CD4-positive, CD25-positive, alpha-beta regulatory T cell (primary cell): Measurements from ENCODE around the gene GMPR2. TPM values are rescaled to one million over a fixed set of nuclear protein-coding genes. Genes with fewer than 3 reads are reported as not detected.
A peak's percentile ranks its signal among the peaks of the same experiment; 100 is the strongest.

Experiments
- ATAC-seq, 2 donors: fragments of 150-1000 bp; cut with Tn5 transposase; one replicate each; pipeline ENCODE4 v1.10.0; 2021; ENCODE audit warnings: low read depth in 2 of 2, moderate number of reproducible peaks in 2 of 2, moderate library complexity in 1 of 2
- DNase-seq, 3 donors: peaks; one replicate each; pipeline versions ENCODE4 v3.0.0 to v3.0.0-alpha.2; 2012 to 2022; ENCODE audit warnings: mixed read lengths in 1 of 3
- H3K27ac ChIP-seq: one replicate; pipeline ENCODE4 v1.7.0; 2013; ENCODE audit warnings: mild to moderate bottlenecking, low read length; ENCODE audit not compliant: insufficient read depth, poor library complexity, severe bottlenecking
- H3K27me3 ChIP-seq: one replicate; pipeline ENCODE4 v1.7.0; 2013; ENCODE audit warnings: low read length; ENCODE audit not compliant: control insufficient read depth, insufficient read depth
- H3K36me3 ChIP-seq: one replicate; pipeline ENCODE4 v1.7.0; 2013; ENCODE audit warnings: mild to moderate bottlenecking, low read length, moderate library complexity; ENCODE audit not compliant: control insufficient read depth, insufficient read depth
- H3K4me1 ChIP-seq: 2 replicates; pipeline ENCODE4 v1.7.0; 2013; ENCODE audit warnings: mild to moderate bottlenecking, low read length; ENCODE audit not compliant: insufficient read depth, control insufficient read depth, poor library complexity, severe bottlenecking
- H3K4me3 ChIP-seq: one replicate; pipeline ENCODE4 v1.7.0; 2013; ENCODE audit warnings: low read depth, mild to moderate bottlenecking, low read length, moderate library complexity
- H3K9me3 ChIP-seq, 2 experiments: 1 replicate in 1 of 2; 2 replicates in 1 of 2; pipeline ENCODE4 v1.7.0; 2013; ENCODE audit warnings: low read length in 2 of 2, mild to moderate bottlenecking in 1 of 2, moderate library complexity in 1 of 2; ENCODE audit not compliant: control insufficient read depth in 2 of 2
- H3K27ac Mint-ChIP-seq, 3 donors: one replicate each; pipeline ENCODE4 v1.8.0; 2020 to 2022; ENCODE audit warnings: mild to moderate bottlenecking in 3 of 3, mixed read lengths in 3 of 3, moderate library complexity in 2 of 3
- H3K27me3 Mint-ChIP-seq: one replicate; pipeline ENCODE4 v1.8.0; 2022; ENCODE audit warnings: mild to moderate bottlenecking, mixed read lengths
- H3K36me3 Mint-ChIP-seq: one replicate; pipeline ENCODE4 v1.8.0; 2020; ENCODE audit warnings: mixed read lengths
- H3K4me1 Mint-ChIP-seq, 4 donors: one replicate each; pipeline ENCODE4 v1.8.0; 2020 to 2022; ENCODE audit warnings: mixed read lengths in 4 of 4, mild to moderate bottlenecking in 1 of 4
- H3K4me3 Mint-ChIP-seq, 4 donors: one replicate each; pipeline ENCODE4 v1.8.0; 2020 to 2022; ENCODE audit warnings: mild to moderate bottlenecking in 4 of 4, mixed read lengths in 4 of 4, moderate library complexity in 3 of 4
- H3K9me3 Mint-ChIP-seq, 7 donors: one replicate each; pipeline ENCODE4 v1.8.0; 2020 to 2022; ENCODE audit warnings: mixed read lengths in 7 of 7, mild to moderate bottlenecking in 3 of 7, moderate library complexity in 2 of 7
- polyA plus RNA-seq, 4 donors: library from polyadenylated mRNA; unstranded; fragments of 300-500 nt; fragmentation: Illumina TruSeq; gene quantifications; one replicate each; pipeline ENCODE4 v1.2.3, GENCODE V29; 2021
- total RNA-seq: library from RNA; stranded (reverse); gene quantifications from one replicate; pipeline ENCODE4 v1.2.3, GENCODE V29; 2022

GMPR2 gene
- total and polyA plus RNA-seq, 5 donors from 2014 or later: 49.0 to 117 (median 111) TPM

DNA sequence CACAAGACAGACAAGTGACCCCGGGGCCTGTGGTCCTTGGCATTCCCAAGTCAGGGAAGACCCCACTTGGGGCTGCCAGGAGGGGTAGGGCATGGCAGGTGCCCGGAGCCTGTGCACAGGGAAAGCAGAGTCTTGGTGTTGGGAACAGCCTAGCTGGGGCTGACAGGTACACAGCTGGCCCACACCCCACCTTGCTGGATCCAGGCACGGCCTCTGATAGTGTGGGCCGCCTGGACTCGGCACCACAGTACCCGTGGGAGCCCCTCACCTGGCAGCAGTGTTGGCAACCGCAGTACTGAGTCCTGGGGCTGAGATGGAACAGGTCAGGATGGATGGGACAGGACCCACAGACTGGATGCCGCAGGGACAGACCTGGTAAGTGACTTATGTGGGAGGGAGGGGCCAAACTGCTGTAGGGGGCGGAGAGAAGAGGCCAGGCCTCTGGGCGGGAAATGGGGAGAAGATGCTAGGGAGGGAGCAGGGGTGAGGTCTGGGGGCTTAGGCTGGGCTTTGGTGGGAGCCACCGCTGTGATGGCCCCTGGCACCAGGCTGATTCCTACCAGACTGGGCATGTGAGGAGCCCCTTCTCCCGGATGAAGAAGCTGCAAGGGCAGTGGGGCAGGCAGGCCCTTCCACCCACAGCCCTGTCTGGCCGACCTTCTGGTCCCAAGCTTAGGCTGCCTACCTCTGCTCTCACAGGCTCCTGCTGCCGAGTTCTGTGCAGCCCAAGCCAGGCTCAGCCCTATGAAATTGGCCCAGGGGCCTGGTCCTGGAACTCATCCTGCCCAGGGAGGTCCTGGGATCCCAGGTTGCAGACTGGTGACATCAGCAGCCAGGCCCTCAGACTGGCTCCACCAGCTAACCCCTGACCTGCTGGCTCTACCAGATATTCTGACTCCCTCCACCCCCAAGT, 30.3 kb downstream of the GMPR2 start, which contains the start of gene TGM1:
Gene TGM1, minus strand, starts transcription at position 357 of the 913 bp plus-strand sequence. CDS start 825 bp downstream, outside the sequence.
- Histone ChIP-seq H3K4me3 (no peak within 1 kb of the TSS), H3K27ac (no peak within 1 kb of the TSS), H3K4me1 (no peaks in the 10 kb centered on the region), H3K36me3 (peaks cover 19% of the 10 kb centered on the region), H3K9me3 (no peaks in the 10 kb centered on the region), H3K27me3 (no peaks in the 10 kb centered on the region)
- Mint-ChIP-seq H3K27ac (no peak within 1 kb of the TSS), H3K27me3 (no peaks in the 10 kb centered on the region), H3K4me3 (peak within 1 kb of the TSS in 1 of 4 donors; percentile 48), H3K4me1 (peaks cover 0 to 7% (median 0%) of the 10 kb centered on the region in 4 donors), H3K9me3 (no peaks in the 10 kb centered on the region), H3K36me3 (peaks cover 29% of the 10 kb centered on the region)
- ATAC-seq (no peak), DNase-seq (no peak)

DNA sequence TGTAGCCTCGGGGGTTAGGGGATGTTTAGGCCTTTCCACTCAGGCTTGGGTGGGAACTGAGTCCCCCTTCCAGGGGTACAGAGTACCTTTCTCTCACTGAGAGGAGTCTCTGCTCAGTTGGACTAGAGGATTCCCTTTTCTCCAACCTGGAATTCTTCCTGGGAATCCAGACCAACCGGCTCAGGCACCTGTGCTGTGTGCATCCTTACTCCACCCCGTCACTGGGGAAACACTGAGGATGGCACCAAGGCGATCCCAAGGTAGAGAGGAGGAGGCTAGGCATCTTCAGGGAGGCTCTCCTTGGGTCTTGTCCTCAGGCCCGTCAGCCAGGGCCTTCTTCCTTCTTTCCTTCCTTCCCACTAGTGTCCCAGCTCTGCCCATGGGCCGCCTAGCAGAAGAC, 31.1 kb downstream of the GMPR2 start:
- no peaks in the 10 kb centered on the region for H3K9me3 Mint-ChIP-seq
- H3K36me3 ChIP-seq: peaks cover 21% of the 10 kb centered on the region
- no peaks in the 10 kb centered on the region for H3K27me3 ChIP-seq
- no peaks in the 10 kb centered on the region for H3K4me1 ChIP-seq
- no peak for ATAC-seq
- no peaks in the 10 kb centered on the region for H3K27me3 Mint-ChIP-seq
- DNase-seq: no peak
- peaks cover 0 to 7% (median 0%) of the 10 kb centered on the region in 4 donors for H3K4me1 Mint-ChIP-seq
- H3K27ac ChIP-seq: no peak overlapping the region
- H3K4me3 Mint-ChIP-seq: no peak overlapping the region
- H3K4me3 ChIP-seq: no peak overlapping the region
- no peak overlapping the region for H3K27ac Mint-ChIP-seq
- no peaks in the 10 kb centered on the region for H3K9me3 ChIP-seq
- H3K36me3 Mint-ChIP-seq: peaks cover 29% of the 10 kb centered on the region

DNA sequence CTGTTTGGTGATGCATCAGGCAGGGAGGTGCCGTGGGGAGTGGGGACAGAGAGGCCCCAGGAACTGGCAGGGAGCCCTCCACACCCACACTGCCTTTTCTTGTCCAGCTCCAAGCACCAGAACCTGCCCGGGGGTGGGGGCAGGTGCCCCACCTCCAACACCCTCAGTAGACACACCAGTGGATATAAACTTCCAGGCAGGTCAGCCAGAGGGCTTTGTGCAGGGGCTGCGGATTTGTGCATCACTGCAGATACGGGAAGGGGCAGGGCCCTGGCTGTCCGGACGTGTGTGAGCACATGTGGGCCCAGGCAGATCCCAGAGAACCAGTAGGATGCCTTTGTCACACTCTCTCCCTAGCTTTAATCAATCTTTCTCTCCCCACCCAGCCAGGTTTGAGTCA, 31.6 kb downstream of the GMPR2 start:
- H3K36me3 ChIP-seq: peaks cover 26% of the 10 kb centered on the region
- Mint-ChIP-seq H3K9me3 (no peaks in the 10 kb centered on the region), H3K4me1 (peaks cover 0 to 7% (median 0%) of the 10 kb centered on the region in 4 donors), H3K36me3 (peaks cover 29% of the 10 kb centered on the region), H3K4me3 (no peak overlapping the region), H3K27ac (peak overlapping the region in 1 of 3 donors; percentile 85), H3K27me3 (no peaks in the 10 kb centered on the region)
- H3K4me3 ChIP-seq: no peak overlapping the region
- DNase-seq: no peak
- H3K4me1 ChIP-seq: no peaks in the 10 kb centered on the region
- no peak for ATAC-seq
- H3K27ac ChIP-seq: no peak overlapping the region
- no peaks in the 10 kb centered on the region for H3K9me3 ChIP-seq
- H3K27me3 ChIP-seq: no peaks in the 10 kb centered on the region

DNA sequence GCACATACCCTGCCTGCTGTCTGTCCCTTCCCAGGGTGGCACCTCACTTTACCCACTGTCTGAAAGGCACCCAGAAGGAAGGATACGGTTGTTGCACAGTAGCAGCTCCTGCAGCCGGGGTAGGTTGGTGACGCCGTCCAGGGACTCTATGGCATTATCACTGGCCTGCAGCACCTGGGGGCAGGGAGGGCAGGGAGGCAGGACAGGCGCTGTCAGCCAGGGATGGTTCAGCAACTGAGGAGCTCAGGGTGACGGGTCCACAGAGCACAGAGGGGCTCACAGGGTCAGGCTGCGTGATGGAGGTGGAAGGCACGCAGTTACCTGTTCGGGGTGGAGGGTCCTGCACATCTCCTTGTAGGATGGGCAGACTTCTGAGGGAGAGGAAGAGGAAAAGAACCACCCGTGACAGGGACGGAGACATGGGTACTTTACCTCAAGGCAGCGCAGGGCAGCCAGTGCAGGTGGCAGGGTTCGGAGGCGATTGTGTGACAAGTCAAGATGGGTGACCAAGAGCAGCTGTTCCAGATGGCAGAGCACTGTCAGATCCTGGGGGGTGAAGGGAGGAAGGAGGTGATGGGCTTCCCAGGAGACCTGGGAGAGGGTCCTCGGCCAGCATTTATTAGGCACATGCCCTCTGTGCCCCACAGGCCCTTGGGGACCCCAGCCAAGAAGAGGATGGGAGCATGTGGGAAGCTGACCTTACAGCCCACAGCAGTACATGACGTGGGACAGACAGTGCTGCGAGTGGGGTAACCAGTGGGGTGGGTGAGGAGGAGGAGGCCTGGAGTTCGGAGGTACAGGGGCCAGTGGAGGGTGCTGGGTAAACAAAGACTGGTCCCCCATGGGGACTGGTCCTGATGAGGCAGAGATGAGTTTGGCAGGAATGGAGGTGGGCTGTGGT, 33.9 kb downstream of the GMPR2 start:
- Histone ChIP-seq H3K27me3 (no peaks in the 10 kb centered on the region), H3K4me1 (peaks cover 8% of the 10 kb centered on the region), H3K4me3 (no peak overlapping the region), H3K27ac (no peak overlapping the region), H3K36me3 (peaks cover 26% of the 10 kb centered on the region), H3K9me3 (no peaks in the 10 kb centered on the region)
- ATAC-seq: no peak
- Mint-ChIP-seq H3K27ac (peak overlapping the region in 2 of 3 donors; percentile 75 to 96), H3K4me3 (peak overlapping the region in 2 of 4 donors; percentile 24 to 66), H3K9me3 (no peaks in the 10 kb centered on the region), H3K27me3 (no peaks in the 10 kb centered on the region), H3K36me3 (peaks cover 25% of the 10 kb centered on the region), H3K4me1 (peaks cover 6 to 20% (median 8%) of the 10 kb centered on the region in 4 donors)
- DNase-seq: no peak

DNA sequence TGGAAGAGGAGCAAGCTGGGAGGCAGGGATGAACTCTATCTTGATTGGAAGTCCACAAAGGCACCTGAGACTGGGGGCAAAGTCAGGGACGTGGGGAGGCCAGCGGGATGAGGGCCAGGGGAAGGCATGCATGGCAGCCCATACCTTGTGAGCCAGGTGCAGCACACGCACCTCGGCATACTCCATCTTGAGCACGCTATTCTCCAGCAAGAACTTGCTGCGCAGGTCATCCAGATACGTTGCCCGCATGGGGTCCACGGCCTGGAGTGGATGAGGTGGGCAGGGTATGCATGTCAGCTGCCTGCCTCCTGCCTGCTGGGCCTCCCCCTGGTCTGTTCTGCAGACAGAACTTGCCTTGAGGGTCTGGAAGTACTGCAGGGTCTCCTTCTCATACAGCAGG, 34.8 kb downstream of the GMPR2 start:
- Histone ChIP-seq H3K4me3 (no peak overlapping the region), H3K27me3 (no peaks in the 10 kb centered on the region), H3K27ac (no peak overlapping the region), H3K4me1 (peaks cover 15% of the 10 kb centered on the region), H3K9me3 (no peaks in the 10 kb centered on the region), H3K36me3 (peaks cover 26% of the 10 kb centered on the region)
- Mint-ChIP-seq H3K27me3 (no peaks in the 10 kb centered on the region), H3K9me3 (no peaks in the 10 kb centered on the region), H3K36me3 (peaks cover 22% of the 10 kb centered on the region), H3K4me1 (peaks cover 11 to 29% (median 17%) of the 10 kb centered on the region in 4 donors), H3K27ac (peak overlapping the region in 2 of 3 donors; percentile 75 to 96), H3K4me3 (peak overlapping the region in 3 of 4 donors; percentile 2 to 66 (median 22))
- no peak for ATAC-seq
- DNase-seq: no peak

DNA sequence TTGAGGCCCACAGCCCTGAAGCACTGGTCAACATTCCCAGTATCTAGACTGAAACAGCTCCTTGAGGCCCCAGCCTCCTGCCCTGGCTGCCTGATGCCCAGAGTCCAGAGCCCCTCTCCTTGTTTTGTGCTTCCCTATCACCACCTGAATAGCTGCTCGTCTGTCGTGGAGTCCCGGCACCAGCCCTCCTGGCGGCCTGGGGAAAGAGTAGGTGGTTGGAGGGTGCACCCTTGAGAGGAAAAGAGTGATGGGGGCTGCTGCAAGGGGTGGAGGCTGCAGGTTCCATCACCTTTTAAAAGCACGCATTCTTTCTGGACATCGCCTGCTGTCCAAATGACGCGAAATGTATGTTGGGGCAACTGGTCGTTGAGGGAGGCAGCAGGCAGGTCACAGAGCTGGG, 35.5 kb downstream of the GMPR2 start:
- Histone ChIP-seq H3K4me3 (no peak overlapping the region), H3K27ac (no peak overlapping the region), H3K4me1 (peaks cover 20% of the 10 kb centered on the region), H3K36me3 (peaks cover 26% of the 10 kb centered on the region), H3K9me3 (no peaks in the 10 kb centered on the region), H3K27me3 (no peaks in the 10 kb centered on the region)
- Mint-ChIP-seq H3K27ac (peak overlapping the region in 1 of 3 donors; percentile 49), H3K27me3 (no peaks in the 10 kb centered on the region), H3K4me3 (no peak overlapping the region), H3K9me3 (no peaks in the 10 kb centered on the region), H3K36me3 (peaks cover 20% of the 10 kb centered on the region), H3K4me1 (peaks cover 11 to 34% (median 20%) of the 10 kb centered on the region in 4 donors)
- ATAC-seq: no peak
- DNase-seq: no peak

DNA sequence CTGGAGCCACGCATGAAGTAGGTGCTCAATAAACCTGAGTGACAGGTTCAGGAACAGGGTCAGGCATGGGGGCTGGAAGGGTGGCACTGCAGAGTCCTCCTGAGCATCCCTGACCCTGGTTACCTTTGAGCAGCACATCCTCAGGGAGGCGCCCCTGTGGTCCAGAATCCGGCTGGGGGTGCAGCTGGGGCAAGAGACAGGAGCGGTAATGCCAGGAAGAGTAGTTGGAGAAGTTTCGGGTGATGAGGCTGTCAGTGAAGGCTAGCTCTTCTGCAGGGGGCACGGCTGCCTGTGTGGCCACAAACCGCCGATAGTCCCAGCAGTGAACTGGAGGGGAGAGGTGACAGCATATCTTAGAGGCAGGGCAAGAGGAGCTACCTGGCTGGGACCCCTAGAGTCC, 36.6 kb downstream of the GMPR2 start:
- H3K9me3 Mint-ChIP-seq: no peaks in the 10 kb centered on the region
- peaks cover 26% of the 10 kb centered on the region for H3K36me3 ChIP-seq
- H3K4me1 ChIP-seq: peaks cover 29% of the 10 kb centered on the region
- no peak overlapping the region for H3K27ac ChIP-seq
- H3K27me3 ChIP-seq: no peaks in the 10 kb centered on the region
- H3K9me3 ChIP-seq: no peaks in the 10 kb centered on the region
- no peaks in the 10 kb centered on the region for H3K27me3 Mint-ChIP-seq
- H3K27ac Mint-ChIP-seq: peak overlapping the region in 2 of 3 donors; percentile 31 to 49
- H3K4me3 Mint-ChIP-seq: peak overlapping the region; percentile 39 to 95 (median 78)
- peaks cover 22 to 46% (median 30%) of the 10 kb centered on the region in 4 donors for H3K4me1 Mint-ChIP-seq
- ATAC-seq (no peak), DNase-seq (no peak)
- peaks cover 20% of the 10 kb centered on the region for H3K36me3 Mint-ChIP-seq
- no peak overlapping the region for H3K4me3 ChIP-seq
